GM19193 (cell line): ENCODE results near the gene TMEM37.

Experiments
- POLR2A ChIP-seq: IDR thresholded peaks from 4 replicates; pipeline ENCODE4 v1.6.1; 2011; ENCODE audit not compliant: insufficient read depth, insufficient read length; ENCODE audit errors: extremely low read depth

TMEM37 gene

GRCh38 chr2:119425620-119426395, 5.8 kb upstream of the TMEM37 start:
- TF ChIP-seq POLR2A, result no peak

DNA sequence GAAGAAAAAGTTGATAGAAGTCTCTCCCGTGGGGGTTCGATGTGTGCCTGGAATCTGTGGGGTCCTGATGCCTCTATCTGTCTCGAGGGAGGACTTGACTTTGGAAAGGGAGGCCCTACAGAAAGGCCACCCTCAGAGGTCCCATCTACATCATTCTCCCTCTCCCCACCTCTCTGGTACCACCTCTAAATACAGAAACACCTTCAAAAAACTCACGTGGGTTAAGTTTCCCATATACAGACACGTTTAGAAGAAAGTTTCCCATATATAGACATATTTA, 5.3 kb upstream of the TMEM37 start:
- TF ChIP-seq POLR2A, result no peak

GRCh38 chr2:119426801-119427395, 4.8 kb upstream of the TMEM37 start:
- no peak for TF ChIP-seq POLR2A

DNA sequence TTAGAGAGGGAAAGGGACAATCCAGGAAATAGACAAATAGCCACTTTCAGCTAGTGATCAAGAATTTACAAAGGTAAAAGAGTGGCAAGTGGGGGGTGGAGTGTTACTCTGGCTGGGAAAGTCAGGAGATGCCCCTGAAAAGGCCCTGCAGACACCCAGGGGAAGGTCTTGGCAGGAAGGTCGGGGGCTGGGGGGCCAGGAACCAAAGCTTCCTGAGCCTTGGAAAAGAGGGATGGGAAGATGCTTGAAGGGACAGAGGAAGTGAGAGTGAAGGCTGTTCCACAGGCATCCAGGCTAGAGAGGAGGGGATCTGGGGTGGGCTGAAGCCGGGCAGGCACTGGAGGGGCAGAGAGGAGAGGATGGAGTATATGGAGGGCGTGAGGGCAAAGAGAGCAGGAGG, 3.9 kb upstream of the TMEM37 start:
- TF ChIP-seq POLR2A, result no peak

DNA sequence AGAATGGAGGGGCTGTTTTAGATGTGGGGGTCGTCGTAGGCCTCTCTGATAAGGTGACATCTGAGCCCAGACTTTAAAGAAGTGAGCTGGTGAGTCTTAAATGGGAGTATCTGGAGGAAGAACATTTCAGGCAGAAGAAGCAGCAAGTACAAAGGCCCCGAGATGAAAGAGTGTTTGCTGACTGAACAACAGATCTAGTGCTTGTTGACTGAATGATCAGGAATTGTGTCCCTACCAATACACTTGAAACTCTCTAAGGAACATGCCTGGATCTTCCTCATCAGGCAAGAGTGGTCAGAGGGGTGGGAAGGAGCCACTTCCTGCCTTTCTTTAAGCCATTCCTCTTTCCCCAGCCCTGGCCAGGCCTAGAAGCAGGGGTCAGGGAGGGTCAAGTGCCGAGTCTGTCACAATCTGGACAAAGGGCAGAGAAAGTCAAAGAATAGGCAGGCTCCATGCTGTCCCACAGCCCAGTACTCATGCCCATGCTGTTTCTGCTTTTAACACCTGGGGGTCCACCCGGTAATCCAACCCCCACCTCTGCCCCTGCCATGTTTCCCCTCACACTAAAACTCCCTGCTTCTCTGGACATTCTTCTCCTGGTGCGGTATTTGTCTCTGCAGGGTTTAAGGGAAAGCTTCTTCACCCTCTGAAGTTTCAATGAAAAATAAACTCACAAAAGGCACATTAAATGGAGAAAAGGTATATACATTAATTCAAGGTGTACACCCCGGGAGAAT, 3.0 kb upstream of the TMEM37 start:
- TF ChIP-seq POLR2A, result no peak

DNA sequence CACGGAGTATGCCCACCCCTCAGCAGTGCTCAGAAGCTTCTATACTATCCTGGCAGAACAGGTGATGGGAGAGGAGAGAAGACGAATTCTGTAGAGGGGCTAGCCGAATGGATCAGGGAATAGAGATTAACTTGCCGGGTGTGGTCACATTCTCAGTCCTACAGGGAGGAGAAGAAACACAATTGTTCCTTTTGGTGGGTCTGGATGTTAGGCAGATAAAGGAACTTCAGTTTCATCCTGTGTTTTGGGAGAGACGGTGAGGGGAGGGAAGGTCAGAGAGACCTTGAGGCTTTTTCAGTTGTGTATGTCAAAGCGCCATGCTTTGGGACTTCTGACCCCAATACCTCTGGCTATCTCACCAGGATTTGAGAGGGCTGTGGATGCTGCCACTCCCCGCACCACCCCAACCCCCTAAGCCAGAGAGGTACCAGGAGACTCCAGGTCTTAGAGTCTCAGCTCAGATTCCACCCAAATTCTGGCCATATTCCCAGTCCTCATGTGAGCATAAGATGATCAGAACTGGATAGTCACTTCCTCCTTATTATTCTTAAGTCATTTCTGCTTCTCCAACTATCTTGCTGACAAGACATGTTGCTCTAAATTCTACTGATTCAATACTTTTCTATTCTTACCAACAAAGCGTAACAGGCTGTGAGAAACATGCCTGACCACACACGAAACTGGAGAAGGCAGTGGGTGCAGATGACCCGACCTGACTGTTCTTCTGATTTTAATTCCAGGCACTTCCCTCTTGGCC, 2.3 kb upstream of the TMEM37 start:
- no peak for TF ChIP-seq POLR2A

DNA sequence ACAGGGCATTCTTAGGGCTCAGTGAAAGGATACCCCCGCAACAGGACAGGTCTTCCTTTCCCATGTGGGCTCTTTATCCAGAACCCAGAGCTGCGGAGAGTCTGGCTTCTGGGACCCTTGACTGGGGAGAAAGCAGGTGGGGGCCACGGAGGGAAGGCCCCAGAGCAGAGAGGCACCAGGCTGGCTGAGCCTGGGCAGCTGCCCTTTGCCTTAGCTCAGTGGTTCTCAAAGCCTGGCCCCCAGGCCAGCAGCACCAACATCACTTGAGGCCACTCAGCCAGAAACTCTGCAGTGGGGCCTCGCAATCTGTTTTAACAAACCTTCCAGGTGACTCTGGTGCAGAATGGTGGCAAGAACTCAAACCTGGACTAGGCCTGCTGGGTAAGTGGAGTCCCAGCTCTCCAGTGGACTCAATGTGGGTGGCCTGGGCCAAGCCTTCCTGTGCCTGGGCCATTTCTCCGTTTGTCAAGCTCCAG, 1.6 kb upstream of the TMEM37 start:
- no peak for TF ChIP-seq POLR2A

DNA sequence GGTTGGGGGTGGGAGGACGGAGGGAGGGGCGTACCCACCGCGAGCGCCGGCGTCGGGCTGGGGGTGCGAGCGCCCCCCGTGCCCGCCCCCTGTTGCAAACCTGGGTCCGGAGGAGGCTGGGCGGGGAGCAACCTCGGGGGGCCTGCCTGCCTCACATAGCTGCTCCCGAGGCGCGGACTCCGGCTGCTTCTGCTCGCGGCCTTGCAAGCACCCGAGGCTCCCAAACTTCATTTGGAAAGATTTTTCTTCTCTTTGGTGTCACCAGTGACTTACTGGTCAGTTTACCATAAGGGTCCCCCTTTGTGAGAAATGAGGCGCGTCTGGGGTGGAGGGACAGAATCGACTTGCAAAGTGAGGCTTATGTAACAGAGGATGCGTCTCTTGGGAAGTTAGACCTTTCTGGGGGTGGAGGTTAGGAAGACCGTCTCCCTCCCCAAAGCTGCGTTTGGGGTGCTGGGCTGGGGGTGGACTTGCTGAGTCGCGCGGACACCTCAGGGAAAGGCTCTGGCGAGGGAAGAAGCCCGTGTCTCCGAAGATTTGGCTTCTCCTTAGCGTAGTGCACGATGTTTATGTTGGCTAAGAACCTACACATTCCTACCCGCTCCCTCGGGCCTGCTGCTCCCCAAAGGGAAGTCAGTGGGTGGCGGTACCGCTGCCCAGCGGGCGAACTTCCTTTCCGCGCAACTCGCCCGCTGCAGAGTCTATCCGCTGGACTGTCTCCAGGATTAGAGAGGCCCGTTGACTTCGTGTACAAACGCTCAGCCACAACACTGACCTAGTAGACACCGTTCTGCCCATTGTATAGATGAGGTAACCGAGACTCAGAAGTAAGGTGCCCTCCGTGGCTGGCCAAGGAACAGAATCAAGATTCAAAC, 559 bp downstream of the TMEM37 start:
- TF ChIP-seq POLR2A, result no peak

DNA sequence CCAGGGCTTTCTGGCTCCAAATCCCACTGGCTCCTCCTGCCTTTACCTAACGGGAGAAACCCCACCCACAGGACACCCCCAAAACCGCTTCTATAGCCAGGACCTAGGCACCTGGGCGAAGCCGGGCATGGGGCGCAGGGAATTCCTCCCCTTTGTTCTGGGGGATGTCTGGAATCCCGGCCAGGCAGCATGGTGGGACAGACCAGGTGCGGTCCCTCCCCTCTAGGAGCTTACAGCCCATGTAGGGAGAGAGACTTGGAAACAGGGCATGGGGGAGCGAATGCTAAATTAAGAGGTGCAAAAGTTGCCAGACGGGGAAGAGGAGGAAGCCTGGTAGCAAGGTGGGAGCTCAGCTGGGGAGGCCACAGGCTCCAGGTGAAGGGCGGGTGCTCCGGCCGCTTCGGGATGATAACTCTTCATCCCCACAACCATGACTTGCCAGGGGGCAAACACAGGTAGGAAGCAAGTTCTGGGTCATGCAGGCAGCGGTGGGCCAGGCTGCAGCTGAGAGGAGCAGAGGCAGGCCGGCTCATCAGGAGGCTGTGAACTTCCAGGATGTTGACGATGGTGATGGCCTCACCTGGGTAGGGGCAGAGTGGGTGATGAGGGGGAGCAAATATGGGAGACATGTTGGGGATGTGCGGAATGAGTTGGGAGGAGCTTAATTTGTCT, 1.3 kb downstream of the TMEM37 start:
- no peak for TF ChIP-seq POLR2A

GRCh38 chr2:119433636-119434327, 2.1 kb downstream of the TMEM37 start:
- no peak for TF ChIP-seq POLR2A

- TF ChIP-seq POLR2A, result no peak
These were observed 3.0 kb downstream of the TMEM37 start for GRCh38 chr2:119434664-119435063.

GRCh38 chr2:119435081-119435952, 3.7 kb downstream of the TMEM37 start:
- TF ChIP-seq POLR2A, result no peak
